GM21528 (cell line): Measurements from ENCODE around the gene TPCN2.

Experiments
- ATAC-seq: cut with Tn5 transposase; IDR thresholded peaks from one replicate; pipeline ENCODE4 v1.9.1; 2021; ENCODE audit warnings: mild to moderate bottlenecking, moderate library complexity; ENCODE audit not compliant: unreplicated experiment, low FRiP score

The TPCN2 gene

DNA sequence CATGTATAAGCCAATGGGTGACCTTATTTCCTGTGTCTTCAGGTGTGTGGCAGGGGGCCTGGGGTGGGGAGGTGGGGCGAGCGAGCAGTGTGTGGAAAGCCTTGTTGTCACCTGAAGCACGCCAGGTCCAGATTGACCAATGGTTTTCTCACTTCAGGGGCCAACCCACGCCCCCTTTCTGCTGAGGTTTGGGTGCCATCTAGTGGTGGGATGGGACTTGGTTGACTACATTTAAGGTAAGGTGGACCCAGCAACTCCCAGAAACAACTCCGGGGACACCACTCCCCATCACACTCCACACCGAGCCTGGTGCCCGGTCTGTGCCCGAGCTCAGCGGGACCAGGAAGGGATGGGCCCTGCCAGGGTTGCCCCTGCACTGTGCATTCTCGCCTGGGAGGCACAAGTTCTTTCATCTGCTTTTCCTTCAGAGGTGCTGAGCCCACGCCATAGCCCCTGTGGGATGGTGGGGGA, 40.0 kb downstream of the TPCN2 start:
- ATAC-seq, result no peak

DNA sequence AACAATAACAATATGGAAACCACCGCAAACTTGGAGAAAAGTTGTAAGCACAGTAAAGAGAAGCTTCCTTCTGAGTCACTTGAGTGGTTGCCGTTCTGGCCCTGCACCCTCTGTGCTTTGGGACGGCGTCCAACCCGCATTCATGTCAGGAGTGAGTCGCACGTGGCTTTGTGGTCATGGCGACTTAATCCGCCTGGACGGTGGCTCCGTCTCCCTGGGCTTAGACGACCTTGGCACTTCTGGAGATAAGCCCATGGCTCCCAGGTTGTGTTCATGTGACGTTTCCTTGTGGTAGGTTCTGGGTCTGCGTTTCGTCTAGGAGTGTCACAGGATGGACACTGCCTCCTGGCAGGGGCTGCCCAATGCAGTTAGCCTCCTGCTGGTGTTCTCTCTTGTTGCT, 40.5 kb downstream of the TPCN2 start:
- no peak for ATAC-seq

DNA sequence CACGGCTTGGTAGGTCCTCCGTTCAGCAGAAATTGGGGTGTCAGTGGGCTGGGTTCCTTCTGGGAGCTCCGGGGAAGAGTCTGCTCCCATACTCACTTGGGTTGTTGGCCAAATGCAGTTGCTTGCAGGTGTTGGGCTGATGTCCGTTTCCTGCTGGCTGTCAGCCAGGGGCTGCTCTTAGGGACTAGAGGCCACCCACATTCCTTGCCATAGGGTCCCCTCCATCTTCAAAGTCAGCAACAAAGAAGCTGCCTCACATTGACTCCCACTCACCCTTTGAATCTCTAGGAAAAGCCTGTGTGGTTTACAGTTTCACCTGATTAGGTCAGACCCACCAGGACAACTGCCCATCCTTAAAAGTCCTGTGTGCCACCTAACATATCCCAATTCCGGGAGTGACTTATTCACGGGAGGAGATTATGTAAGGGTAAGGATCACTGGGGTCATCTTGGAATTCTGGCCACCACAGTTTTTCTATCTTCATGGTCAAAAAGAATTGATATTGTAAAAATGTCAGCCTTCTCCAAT, 43.0 kb downstream of the TPCN2 start:
- no peak for ATAC-seq

DNA sequence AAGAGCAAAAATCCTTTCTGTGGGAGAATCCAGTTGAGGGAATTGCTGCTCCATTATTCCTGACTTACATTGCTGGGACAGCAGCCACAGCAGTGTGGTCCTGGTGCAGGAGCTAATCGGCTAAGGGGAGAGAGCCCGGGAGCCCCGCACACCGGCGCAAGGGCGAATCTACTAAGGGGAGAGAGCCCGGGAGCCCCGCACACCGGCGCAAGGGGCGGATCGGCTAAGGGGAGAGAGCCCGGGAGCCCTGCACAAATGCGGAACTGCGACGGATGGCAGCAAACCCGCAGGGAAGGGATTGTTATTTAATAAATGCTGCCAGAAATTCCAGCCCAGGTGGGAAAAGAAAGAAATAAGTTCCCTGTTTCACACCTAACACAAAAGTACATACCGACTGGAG, 43.5 kb downstream of the TPCN2 start:
- ATAC-seq, result no peak

- no peak for ATAC-seq
Observed at GRCh38 chr11:69093106-69093505, 44.4 kb downstream of the TPCN2 start.

DNA sequence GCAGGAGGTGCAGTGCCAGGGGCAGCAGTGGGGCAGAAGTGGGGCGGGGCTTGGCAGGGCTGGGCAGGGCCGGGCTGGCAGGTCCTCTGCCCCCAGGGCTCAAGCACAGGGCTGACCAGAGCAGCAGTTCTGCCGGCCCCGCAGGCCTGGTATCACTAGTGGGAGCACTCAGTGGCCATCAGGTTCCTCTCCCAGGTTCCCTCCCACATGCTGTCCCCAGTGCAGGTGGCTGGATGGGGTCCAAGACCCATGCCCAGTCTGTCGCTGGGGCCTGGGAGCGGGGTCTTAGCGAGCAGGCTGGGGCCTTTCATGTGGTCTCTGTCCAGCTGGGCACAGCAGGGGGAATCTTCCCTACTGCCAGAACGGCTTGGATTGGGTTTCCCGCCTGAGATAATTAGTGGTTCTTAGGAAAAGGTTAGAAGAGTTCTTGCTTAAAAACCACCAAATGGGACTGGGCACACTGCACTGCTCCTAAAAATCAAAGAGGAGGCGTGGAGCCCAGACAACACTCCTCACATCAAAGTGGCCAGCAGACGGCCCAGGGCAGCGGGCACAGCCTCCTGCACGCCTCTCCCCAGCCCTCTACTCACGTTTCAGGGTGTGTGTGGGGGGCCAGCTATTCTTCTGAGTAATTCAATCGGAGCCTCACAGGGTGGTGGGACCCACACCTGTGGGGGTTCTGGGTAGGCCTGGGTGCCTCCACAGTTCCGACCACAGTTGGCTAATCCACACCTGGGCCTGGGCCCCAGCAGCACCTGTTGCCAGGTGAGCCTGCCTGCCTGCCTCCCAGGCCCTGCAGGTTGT, 45.6 kb downstream of the TPCN2 start:
- no peak for ATAC-seq

DNA sequence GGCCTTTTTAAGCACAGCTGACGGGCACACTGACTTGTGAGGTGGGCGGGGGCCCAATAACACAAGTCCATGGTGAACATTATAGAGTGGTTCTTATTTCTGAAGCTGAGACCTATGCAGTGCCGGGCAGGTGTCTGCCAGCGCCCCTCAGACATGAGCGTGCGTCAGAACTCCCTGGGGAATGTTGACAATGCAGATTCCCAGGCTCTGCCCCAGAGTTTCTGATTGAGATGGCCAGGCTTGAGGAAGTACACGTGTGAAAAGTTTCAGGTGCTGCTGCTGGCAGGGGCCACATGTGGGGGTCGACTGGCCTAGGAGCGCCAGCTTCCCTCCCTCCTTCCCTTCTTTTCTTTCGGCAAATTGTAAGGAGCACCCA, 46.2 kb downstream of the TPCN2 start:
- ATAC-seq, result no peak

- ATAC-seq, result no peak
Observed at GRCh38 chr11:69095300-69095699, 46.6 kb downstream of the TPCN2 start.

DNA sequence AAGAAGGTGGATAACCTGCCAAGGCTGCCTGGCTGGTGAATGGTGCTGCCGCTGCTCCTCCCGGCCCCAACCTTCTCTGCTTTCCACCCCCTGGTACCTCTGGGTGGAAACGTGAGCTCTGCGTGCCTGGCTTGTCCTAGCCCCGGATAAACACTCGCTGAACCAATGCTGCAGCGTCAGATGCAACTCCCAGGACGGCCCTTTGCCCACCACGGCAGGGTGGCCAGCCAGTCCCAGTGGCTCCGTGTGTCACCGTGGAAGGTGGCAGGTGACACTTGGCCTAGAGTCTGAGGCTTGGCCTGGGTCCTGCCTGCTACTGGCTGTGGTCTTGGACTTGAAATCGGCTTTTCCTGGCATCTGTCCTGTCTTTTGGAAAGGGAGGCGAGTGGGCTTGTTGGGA, 47.7 kb downstream of the TPCN2 start:
- no peak for ATAC-seq

- ATAC-seq, result no peak
Observed at GRCh38 chr11:69097263-69097662, 48.5 kb downstream of the TPCN2 start.

DNA sequence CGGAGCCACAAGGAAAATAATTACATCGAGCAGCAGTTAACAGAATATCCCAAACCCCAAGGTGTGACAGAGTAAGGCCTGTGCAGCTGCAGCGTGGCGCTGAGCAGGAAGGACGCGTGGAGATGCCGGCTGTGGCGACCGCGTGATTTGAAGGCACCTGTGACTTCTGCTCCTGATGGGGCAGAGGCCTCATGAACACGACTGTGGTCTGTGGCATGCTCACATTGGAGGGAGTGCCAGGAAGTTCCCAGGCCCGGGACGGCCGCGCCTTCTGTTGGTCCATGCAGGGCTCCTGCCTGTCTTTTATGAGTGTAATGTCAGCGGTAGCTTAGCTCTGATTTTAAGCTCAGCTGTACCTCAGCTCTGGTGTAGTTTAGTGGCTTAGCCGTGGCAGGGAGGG, 50.4 kb downstream of the TPCN2 start:
- ATAC-seq, result no peak

DNA sequence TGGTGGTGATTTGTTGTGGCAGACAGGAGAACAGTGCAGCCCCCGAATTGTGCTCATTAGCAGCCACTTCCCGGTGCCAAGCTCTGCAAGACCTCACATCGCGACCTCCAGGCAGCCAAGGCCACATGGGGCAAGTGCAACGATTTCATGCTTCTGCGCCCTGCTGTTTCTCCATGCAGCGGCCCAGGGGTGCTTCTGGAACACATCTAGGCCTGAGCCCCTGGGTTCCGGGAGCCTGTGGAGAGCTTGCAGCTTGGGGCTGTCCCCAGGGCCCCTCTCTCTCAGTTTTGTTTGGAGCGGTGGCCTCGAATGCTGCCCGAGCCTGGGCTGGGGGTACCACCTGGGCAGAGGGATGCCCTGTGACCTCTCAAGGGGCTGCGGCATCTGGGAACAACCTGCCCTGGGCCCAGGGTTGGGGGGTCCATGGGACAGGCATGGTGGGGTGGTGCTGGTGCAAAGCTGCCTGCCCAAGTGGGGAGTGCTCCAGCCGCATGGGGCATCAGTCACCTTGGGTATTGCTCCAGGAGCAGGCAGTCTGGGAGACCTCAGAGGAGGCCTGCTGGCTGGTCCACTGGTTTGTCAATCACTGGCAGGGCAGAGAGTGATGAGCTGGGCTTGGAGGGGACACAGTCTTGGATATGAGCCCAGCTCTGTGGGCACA, 51.9 kb downstream of the TPCN2 start:
- no peak for ATAC-seq

- no peak for ATAC-seq
Observed at GRCh38 chr11:69101115-69101791, 52.5 kb downstream of the TPCN2 start.

GRCh38 chr11:69101792-69102695, 53.3 kb downstream of the TPCN2 start:
- ATAC-seq, result no peak

- no peak for ATAC-seq
Observed at GRCh38 chr11:69102732-69103615, 54.2 kb downstream of the TPCN2 start.

DNA sequence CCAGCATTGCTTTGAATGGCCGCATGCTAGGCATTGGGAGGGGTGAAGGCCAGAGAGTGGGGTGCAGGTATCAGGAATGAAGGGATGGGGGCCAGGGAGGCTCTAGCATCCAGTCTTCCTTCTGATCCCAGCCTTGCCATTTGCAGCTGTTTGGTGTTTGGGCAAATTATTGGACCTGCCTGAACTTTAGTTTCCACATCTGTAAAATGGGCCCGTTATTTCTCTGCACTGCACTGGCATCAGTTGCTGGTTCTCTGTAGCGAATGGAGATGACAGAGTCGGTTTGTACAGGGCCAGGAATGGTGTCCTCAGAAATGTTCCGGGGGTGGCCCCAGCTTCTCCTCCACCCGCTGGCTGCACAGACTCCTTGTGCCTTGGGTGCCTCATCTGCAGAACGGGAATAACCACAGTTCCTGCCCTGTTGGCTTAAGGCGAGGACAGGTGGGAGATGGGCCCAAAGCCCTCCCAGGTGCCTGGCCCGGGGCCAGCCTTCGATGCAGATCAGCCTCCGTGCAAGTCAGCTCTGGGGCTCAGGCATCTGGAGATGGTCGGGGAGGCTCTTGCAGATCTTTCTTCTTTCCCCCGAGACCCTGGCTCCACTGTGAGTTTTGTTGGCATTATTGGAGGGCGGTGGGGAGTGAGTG, 55.6 kb downstream of the TPCN2 start:
- ATAC-seq, result no peak

GRCh38 chr11:69104856-69105395, 56.2 kb downstream of the TPCN2 start:
- no peak for ATAC-seq

GRCh38 chr11:69105461-69106030, 56.8 kb downstream of the TPCN2 start:
- ATAC-seq, result no peak
